NT2/D1 (cell line): ENCODE measurements around the gene GNAI3.

Source experiments
- SUZ12 ChIP-seq: IDR thresholded peaks from 2 replicates; pipeline ENCODE4 v1.6.1; 2011; ENCODE audit not compliant: insufficient read length, insufficient read depth; ENCODE audit errors: extremely low read depth
- YY1 ChIP-seq: IDR thresholded peaks from 2 replicates; pipeline ENCODE4 v1.6.1; 2011; ENCODE audit not compliant: insufficient read length, insufficient read depth
- ZNF274 ChIP-seq: IDR thresholded peaks from 2 replicates; pipeline ENCODE4 v1.6.1; 2011; ENCODE audit warnings: mild to moderate bottlenecking, low read depth, low read length

GRCh38 chr1:109523706-109524105 is 24.7 kb upstream of the GNAI3 start:
- TF ChIP-seq SUZ12 (no peak), ZNF274 (no peak), YY1 (no peak)
